Left cardiac atrium (tissue), 4 donors: ENCODE results near the gene FCAR. TPM values are rescaled to one million over a fixed set of nuclear protein-coding genes. Genes with fewer than 3 reads are reported as not detected.
"Not testable (repeated sequence)": the region's sequence is repeated elsewhere in the genome, so short reads cannot be mapped to it uniquely, and the experiment has no call there.

Experiments
- ATAC-seq, 2 donors: fragments of 200-7000 bp; cut with Tn5 transposase; one replicate each; pipeline ENCODE4 v1.9.1; 2020; ENCODE audit warnings: mild to moderate bottlenecking in 2 of 2, moderate library complexity in 2 of 2
- DNase-seq: peaks from one replicate; pipeline ENCODE4 v3.0.0-alpha.2; 2020
- intact Hi-C, 2 donors: fragments of 100-400 bp; cut with DNase I; formaldehyde crosslinking; loops; one replicate each; pipeline versions ENCODE4 v1.14.1 to v1.15.1; 2022 to 2023
- long read RNA-seq: library from polyadenylated mRNA; unstranded; transcript quantifications from one replicate; pipeline ENCODE4 v2.0.0, GENCODE V29; 2021
- total RNA-seq, 2 donors: library from RNA; stranded (reverse); fragmentation: NEBNext Ultra II Directional; extraction: Animal tissue kit (Norgen Biotek cat#: 25700); gene quantifications; one replicate each; pipeline ENCODE4 v1.2.1, GENCODE V29; 2021
- donor health status: DM: no; HTN: yes; CAD: no.
- donor health status: DM: no; HTN: yes; CAD: no; lungs with severe emphysema.
- donor health status: DM: yes; HTN: yes; CAD: no.
- donor health status: Dilated cardiomyopathy.

FCAR gene
- under 1 TPM; 0.65 to 0.77 TPM for total RNA-seq
- long read RNA-seq, partial matches to known transcripts: 0 of 1 reads
- long read RNA-seq, other reads (novel, unspliced or antisense): 0 of 1 reads

DNA sequence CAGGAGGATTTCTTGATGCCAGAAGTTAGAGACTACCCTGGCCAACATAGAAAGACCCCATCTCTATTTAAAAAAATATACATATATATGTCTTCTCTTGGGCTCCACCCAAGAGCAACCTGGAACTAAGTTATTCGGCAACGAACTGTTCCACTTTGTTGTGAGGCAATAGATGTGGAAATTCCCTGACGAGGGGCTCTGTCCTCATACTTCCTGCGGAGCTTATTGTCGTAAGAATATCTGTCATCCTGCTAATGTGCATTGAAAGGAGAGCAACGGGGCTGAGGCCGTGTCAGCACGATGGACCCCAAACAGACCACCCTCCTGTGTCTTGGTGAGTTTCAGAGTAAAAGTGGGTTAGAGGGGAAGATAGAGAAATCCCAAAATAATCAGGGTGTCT is at the start of gene FCAR:
Gene FCAR (plus strand): TSS at position 246 of the 400 bp plus-strand sequence. CDS start 55 bp downstream, at position 301.
- DNase-seq (no peak), ATAC-seq (no peak)
- intact Hi-C loops: no loop called here

DNA sequence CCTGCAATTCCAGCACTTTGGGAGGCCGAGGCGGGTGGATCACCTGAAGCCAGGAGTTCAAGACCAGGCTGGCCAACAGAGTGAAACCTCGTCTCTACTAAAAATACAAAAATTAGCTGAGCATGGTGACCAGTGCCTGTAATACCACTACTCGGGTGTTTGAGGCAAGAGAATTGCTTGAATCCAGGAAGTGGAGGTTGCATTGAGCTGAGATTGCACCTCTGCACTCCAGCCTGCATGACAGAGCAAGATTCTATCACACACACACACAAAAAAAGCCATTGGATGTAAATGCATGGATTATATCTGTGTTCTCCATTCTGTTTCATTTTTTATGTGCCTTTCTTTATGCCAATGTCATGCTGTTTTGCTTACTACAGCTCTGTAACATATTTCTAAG is 49.6 kb upstream of the FCAR start:
- intact Hi-C loops, ATAC-seq, DNase-seq: not testable (repeated sequence)

DNA sequence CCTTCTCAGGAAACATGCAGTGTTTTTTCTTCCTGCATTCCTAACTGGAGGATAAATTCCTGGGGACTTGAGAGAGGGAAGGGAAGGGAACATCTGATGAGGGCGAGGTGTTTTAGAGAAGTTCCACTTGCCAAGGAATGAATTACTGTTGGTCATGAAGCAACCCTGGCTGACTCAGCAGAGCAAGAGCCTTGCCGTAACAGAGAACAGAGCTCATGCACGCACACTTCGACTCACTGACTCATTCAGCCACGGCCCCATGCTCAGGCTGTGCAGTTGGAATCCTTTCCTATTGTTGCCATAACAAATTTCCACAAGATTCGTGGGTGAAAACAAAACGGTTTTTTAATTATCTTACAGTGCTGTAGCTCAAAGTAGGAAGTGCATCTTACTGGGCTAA is 48.7 kb upstream of the FCAR start:
- DNase-seq, ATAC-seq, intact Hi-C loops: not testable (repeated sequence)

DNA sequence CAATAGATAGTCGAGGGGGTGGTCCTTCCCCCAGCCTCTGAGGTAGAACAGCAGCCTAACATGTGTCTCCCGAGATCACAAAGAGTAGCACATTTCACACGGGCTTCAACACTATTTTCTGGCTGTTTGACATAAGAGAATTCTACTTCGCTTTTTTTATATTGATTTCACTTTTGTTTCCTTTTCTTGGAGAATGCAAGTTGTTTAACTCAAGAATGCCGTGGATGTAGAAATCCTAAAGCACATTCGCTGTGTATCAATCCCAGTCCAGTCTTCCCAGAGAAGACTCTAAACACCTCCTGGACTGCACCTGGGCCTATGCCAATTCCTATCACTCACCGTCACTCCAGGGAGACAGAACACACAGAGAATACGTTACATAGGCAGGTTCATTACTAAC is 46.0 kb upstream of the FCAR start:
- intact Hi-C loops, DNase-seq, ATAC-seq: not testable (repeated sequence)

DNA sequence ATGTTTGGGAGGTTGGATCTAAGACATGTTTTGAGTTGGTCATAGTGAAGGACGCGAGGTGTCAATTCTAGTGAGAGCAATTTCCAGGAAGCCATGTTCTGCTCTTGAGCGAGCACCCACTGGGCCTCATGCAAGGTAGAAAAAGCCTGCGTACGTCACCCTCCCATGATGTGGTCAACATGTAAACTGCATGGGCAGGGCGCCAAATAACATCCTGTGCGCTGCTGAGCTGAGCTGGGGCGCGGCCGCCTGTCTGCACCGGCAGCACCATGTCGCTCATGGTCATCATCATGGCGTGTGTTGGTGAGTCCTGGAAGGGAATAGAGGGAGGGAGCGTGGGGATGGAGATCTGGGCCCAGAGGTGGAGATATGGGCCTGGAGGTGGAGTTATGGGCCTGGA is 41.5 kb upstream of the FCAR start, which contains the start of gene KIR2DS4:
Gene KIR2DS4 (plus strand): TSS at position 181 of the 400 bp plus-strand sequence.
- DNase-seq, ATAC-seq, intact Hi-C loops: not testable (repeated sequence)

DNA sequence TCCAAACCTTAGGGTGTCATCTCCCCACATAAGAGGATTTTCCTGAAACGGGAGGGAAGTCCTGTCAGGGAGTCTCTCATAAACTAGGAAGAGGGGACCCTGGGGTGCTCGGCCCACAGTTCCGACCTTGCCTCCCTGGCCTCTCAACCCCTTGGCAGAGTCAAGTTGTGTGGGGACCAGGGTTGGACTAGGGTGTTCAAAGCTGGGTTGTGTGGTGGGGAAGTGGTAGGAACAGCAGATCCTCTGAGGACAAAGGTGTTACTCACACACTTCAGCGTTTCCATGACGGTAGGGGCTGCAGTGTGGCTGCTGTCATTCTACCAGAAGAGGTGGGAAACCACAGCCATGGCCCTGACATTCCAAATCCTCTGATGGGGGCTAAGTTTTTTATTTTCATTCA is 38.9 kb upstream of the FCAR start:
- ATAC-seq, intact Hi-C loops, DNase-seq: not testable (repeated sequence)

DNA sequence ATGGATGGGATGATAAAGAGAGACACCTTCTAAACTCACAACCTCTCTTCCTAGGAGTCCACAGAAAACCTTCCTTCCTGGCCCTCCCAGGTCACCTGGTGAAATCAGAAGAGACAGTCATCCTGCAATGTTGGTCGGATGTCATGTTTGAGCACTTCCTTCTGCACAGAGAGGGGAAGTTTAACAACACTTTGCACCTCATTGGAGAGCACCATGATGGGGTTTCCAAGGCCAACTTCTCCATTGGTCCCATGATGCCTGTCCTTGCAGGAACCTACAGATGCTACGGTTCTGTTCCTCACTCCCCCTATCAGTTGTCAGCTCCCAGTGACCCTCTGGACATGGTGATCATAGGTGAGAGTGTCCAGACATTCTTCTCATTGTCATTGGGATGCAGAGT is 36.5 kb upstream of the FCAR start:
- ATAC-seq, intact Hi-C loops, DNase-seq: not testable (repeated sequence)

DNA sequence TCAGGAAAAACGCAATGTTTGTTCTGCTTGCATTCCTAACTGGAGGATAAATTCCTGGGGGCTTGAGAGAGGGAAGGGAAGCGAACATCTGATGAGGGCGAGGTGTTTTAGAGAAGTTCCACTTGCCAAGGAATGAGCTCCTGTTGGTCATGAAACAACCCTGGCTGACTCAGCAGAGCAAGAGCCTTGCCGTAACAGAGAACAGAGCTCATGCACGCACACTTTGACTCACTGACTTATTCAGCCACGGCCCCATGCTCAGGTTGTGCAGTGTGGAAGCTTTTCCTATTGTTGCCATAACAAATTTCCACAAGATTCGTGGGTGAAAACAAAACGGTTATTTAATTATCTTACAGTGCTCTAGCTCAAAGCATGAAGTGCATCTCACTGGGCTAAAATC is 30.9 kb upstream of the FCAR start:
- ATAC-seq, DNase-seq, intact Hi-C loops: not testable (repeated sequence)

DNA sequence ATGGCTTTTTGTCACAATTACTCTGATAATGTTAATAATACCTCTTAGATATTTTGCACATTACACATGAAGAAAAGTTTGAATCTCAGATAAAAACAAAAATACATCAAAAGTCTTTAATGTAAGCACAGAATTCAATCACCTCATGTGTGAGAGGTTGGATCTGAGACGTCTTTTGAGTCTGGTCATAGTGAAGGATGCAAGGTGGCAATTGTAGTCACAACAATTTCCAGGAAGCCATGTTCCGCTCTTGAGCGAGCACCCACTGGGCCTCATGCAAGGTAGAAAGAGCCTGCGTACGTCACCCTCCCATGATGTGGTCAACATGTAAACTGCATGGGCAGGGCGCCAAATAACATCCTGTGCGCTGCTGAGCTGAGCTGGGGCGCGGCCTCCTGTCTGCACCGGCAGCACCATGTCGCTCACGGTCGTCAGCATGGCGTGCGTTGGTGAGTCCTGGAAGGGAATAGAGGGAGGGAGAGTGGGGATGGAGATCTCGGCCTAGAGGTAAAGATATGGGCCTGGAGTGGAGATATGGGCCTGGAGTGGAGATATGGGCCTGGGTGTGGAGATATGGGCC is 23.9 kb upstream of the FCAR start, which contains the start of gene KIR3DL2:
Gene KIR3DL2 (plus strand): TSS at position 383 of the 580 bp plus-strand sequence. CDS start 33 bp downstream, at position 416.
- DNase-seq, intact Hi-C loops, ATAC-seq: not testable (repeated sequence)

DNA sequence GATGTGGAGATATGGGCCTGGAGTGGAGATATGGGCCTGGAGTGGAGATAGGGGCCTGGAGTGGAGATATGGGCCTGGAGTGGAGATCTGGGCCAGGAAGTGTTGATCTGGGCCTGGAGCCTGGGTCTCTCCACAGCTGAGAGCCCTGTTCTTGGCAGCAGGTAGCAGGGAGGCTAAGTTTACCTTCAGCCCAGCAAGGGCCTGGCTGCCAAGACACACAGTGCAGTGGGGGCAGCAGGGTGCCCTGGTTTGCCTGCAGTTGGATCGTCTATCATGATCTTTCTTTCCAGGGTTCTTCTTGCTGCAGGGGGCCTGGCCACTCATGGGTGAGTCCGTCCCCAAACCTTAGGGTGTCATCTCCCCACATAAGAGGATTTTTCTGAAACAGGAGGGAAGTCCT is 23.1 kb upstream of the FCAR start:
- DNase-seq (no peak), ATAC-seq (no peak)
- intact Hi-C loops: no loop called here

DNA sequence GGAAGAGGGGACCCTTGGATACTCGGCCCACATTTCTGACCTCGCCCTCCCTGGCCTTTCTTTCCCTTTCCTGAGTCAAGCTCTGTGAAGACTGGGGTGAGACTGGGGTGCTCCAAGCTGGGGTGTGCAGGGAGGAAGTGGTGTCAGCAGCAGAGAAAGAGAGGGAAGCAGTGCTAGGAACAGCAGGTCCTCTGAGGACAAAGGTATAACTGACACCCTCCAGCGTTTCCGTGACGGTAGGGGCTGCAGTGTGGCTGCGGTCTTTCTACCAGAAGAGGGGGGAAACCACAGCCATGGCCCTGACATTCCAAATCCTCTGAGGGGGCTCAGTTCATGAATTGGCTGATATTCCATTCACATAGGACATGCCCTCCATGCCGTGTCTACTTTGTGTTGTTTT is 22.7 kb upstream of the FCAR start:
- intact Hi-C loops: no loop called here
- ATAC-seq: no peak
- no peak for DNase-seq

DNA sequence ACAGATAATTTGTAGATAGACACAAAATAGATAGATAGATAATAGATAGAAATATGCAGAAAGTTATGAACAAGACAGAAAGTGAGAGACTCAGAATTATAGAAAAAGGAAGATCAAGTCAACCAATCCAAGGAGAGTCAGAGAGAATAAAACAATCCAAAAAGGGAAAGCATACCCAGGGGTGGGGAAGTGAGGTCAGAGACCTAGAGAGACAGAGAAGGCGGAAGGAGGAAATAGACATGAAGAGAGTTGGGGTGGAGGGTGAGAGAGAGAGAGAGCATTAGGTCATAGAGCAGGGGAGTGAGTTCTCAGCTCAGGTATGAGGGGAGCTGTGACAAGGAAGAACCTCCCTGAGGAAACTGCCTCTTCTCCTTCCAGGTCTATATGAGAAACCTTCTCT is 18.8 kb upstream of the FCAR start:
- intact Hi-C loops, ATAC-seq, DNase-seq: not testable (repeated sequence)

DNA sequence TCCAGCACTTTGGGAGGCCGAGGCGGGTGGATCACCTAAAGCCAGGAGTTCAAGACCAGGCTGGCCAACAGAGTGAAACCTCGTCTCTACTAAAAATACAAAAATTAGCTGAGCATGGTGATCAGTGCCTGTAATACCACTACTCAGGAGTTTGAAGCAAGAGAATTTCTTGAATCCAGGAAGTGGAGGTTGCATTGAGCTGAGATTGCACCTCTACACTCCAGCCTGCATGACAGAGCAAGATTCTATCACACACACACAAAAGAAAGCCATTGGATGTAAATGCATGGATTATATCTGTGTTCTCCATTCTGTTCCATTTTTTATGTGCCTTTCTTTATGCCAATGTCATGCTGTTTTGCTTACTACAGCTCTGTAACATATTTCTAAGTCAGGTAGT is 15.6 kb upstream of the FCAR start:
- ATAC-seq, intact Hi-C loops: not testable (repeated sequence)

DNA sequence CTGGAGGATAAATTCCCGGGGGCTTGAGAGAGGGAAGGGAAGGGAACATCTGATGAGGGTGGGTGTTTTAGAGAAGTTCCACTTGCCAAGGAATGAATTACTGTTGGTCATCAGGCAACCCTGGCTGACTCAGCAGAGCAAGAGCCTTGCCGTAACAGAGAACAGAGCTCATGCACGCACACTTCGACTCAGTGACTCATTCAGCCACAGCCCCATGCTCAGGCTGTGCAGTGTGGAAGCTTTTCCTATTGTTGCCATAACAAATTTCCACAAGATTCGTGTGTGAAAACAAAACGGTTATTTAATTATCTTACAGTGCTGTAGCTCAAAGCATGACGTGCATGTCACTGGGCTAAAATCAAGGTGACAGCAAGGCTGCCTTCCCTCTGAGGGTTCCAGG is 14.6 kb upstream of the FCAR start:
- ATAC-seq, DNase-seq, intact Hi-C loops: not testable (repeated sequence)

More for the DNA sequence above, 15.6 kb upstream of the FCAR start:
- DNase-seq: not testable (repeated sequence)

DNA sequence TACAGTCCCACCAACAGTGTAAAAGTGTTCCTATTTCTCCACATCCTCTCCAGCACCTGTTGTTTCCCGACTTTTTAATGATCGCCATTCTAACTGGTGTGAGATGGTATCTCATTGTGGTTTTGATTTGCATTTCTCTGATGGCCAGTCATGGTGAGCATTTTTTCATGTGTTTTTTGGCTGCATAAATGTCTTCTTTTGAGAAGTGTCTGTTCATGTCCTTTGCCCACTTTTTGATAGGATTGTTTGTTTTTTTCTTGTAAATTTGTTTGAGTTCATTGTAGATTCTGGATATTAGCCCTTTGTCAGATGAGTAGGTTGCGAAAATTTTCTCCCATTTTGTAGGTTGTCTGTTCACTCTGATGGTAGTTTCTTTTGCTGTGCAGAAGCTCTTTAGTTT is 10.6 kb upstream of the FCAR start:
- intact Hi-C loops, ATAC-seq, DNase-seq: not testable (repeated sequence)

DNA sequence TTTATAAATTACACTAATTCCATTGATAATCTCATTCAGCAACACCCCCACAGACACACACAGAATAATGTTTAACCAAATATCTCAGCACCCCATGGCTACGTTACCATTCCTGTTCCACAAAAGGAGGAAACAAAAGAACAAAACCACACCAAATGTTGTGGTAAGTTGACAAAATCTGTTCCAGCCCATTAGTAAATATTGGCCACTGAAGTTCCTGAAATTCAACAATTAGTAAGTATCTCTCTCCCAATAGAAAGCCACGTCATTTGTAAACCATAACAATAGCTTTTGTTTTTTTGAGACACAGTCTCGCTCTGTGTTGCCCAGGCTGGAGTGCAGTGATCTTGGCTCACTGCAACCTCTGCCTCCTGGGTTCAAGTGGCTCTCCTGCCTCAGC is 2.3 kb upstream of the FCAR start:
- intact Hi-C loops: no loop called here
- no peak for DNase-seq
- ATAC-seq: no peak

DNA sequence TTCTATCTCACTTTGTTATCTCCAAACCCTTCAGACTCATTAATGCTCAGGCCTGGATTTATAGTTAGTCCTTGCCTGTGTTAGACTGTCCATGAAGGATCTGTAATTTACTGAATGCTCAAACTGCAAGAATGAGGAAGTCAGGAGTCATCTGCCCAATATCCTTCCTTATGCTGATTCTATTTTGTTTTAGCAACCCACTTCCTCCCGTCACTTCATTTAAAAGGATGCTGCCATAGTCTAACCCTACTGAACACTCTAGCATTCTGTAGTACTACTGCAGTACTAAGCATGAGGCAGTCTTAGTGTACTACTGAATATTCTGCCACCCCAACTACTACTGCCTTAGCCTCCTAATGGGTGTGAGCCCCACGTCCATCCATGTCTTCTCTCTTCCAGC is 1.5 kb downstream of the FCAR start:
- no peak for DNase-seq
- peak in 1 of 2 donors; percentile 46 for ATAC-seq
- intact Hi-C loops: no loop called here

DNA sequence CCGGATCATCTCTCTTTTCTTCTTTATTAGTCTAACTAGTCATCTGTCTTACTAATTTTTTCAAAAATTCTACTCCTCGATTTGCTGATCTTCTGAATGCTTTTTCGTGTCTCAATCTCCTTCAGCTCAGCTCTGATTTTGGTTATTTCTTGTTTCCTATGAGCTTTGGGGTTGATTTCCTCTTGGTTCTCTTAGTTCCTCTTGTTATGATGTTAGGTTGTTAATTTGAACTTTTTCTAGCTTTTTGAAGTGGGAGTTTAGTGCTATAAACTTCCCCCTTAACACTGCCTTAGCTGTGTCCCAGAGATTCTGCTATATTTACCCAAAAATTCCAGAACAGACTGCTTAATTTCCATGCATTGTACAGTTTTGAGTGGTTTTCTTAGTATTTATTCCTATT is 3.4 kb downstream of the FCAR start:
- ATAC-seq (no peak), DNase-seq (no peak)
- intact Hi-C loops: no loop called here

DNA sequence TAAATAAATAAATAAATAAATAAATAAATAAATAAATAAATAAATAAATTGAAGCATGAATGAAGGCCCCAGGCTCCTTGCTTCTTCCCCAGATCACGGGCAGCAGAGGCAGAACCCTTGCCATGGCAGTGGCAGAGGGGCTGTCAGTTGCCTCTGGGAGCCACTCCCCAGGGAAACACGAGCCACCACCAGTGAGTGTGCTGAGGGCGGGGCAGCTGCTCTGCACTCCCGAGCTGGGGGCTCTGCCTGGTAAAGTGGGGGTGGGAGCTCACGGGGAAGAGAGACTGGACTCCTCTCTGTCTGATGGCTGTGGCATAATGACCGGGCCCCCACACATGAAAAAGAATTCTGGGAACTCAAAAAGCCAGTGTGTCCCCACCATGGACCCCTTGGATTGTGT is 7.8 kb downstream of the FCAR start:
- intact Hi-C loops: no loop called here
- no peak for DNase-seq
- ATAC-seq: no peak

DNA sequence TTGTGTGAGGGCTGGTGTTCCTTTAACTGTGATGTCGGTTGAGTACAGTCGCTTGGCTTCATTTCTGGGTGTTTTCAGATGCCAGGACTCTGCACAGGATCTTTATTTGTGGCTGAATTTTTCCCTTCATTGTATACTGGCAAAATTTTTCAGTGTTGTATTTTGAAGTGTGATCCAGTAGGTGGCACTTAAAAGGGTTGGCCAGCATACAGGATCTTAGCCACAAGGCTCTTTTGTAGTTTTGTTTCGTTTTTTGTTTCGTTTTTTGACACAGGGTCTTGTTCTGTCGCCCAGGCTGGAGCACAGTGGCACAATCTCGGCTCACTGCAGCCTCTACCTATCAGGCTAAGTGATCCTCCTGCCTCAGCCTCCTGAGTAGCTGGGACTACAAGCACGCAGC is 8.7 kb downstream of the FCAR start:
- intact Hi-C loops: no loop called here
- ATAC-seq (no peak), DNase-seq (no peak)

DNA sequence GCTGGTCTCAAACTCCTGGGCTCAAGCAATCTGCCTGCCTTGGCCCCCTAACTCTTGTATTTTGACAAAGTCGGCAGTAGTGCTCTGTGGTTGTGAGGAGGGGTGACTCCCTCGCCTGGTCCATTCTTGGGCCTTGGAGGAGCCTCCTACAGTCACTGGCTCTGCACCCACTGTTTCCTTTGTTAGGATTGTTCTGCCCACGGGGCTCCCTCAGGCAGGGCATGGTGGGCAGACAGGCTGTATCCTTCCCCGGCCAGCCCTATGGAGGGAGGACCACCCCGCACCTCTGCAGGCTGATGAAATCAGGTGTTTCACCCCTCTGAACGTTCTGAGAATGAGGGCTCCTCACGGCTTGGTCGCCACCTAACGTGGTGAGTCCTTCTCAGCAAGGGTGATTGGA is 9.2 kb downstream of the FCAR start:
- ATAC-seq (no peak), DNase-seq (no peak)
- intact Hi-C loops: no loop called here
